Lower lobe of right lung (tissue), 2 donors: ENCODE measurements around the gene CLK2. TPM values are rescaled to one million over a fixed set of nuclear protein-coding genes. Genes with fewer than 3 reads are reported as not detected.

Experiments
- ATAC-seq, 2 donors: fragments of 200-7000 bp; cut with Tn5 transposase; one replicate each; pipeline ENCODE4 v1.9.1; 2020 to 2022; ENCODE audit warnings: mild to moderate bottlenecking in 2 of 2, moderate library complexity in 2 of 2
- DNase-seq: peaks from one replicate; pipeline ENCODE4 v3.0.0-alpha.2; 2020
- H3K27ac ChIP-seq: fragments of 200-600 bp; one replicate; pipeline ENCODE4 v1.8.0; 2022
- H3K27me3 ChIP-seq: fragments of 200-600 bp; one replicate; pipeline ENCODE4 v1.8.0; 2022; ENCODE audit warnings: low read depth
- H3K36me3 ChIP-seq: fragments of 200-600 bp; one replicate; pipeline ENCODE4 v1.8.0; 2022; ENCODE audit warnings: mild to moderate bottlenecking
- H3K4me1 ChIP-seq: fragments of 200-600 bp; one replicate; pipeline ENCODE4 v1.8.0; 2022
- H3K4me3 ChIP-seq: fragments of 200-600 bp; one replicate; pipeline ENCODE4 v1.8.0; 2022; ENCODE audit warnings: mild to moderate bottlenecking
- H3K9me3 ChIP-seq: fragments of 200-600 bp; one replicate; pipeline ENCODE4 v1.8.0; 2022
- intact Hi-C: fragments of 100-400 bp; cut with DNase I; formaldehyde crosslinking; loops from one replicate; pipeline ENCODE4 v1.11.0; 2022
- total RNA-seq: library from RNA; stranded (reverse); fragmentation: NEBNext Ultra II Directional; extraction: Animal tissue kit (Norgen Biotek cat#: 25700); gene quantifications from one replicate; pipeline ENCODE4 v1.2.1, GENCODE V29; 2021
- TF ChIP-seq, protein P1 (sequence below): fragments of 200-600 bp; IDR thresholded peaks from one replicate; pipeline ENCODE4 v1.8.0; 2022; ENCODE audit warnings: antibody characterized with exemption, mild to moderate bottlenecking
- donor health status: DM: no; HTN: yes; CAD: no; lungs with severe emphysema.

CLK2 gene
- total RNA-seq, 1 donor from 2014 or later: 51.1 TPM

DNA sequence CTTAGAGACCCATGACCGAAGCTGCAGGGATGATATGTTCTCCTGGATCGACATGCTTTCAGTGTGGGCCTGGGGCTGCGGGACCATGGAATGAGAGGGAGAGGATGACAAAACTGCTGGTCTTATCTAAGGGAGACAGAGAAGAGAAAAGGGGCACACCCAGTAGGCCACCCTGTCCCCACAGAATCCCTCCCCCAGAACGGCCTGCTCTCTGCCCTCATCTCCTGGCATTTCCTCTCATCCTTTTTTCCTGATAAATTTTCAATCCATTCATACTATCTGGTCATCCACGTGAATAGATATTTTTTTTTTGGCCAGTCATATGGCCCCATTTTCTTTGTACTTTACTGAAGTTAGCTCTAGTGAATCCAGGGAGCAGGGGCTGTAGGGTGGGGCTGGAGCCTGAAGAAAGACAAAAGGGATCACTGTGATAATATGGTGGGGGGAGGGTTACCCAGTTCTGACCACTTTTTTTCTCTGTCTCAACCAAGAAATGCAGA, 28.1 kb upstream of the CLK2 start, which contains the start of gene PKLR:
Gene PKLR, minus strand, starts transcription at position 97 of the 500 bp plus-strand sequence. Its CDS starts 43 bp downstream, at position 54.
- TF ChIP-seq, protein P1, sequence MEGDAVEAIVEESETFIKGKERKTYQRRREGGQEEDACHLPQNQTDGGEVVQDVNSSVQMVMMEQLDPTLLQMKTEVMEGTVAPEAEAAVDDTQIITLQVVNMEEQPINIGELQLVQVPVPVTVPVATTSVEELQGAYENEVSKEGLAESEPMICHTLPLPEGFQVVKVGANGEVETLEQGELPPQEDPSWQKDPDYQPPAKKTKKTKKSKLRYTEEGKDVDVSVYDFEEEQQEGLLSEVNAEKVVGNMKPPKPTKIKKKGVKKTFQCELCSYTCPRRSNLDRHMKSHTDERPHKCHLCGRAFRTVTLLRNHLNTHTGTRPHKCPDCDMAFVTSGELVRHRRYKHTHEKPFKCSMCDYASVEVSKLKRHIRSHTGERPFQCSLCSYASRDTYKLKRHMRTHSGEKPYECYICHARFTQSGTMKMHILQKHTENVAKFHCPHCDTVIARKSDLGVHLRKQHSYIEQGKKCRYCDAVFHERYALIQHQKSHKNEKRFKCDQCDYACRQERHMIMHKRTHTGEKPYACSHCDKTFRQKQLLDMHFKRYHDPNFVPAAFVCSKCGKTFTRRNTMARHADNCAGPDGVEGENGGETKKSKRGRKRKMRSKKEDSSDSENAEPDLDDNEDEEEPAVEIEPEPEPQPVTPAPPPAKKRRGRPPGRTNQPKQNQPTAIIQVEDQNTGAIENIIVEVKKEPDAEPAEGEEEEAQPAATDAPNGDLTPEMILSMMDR: no peak
- peaks cover 7% of the 10 kb centered on the region for H3K27me3 ChIP-seq
- H3K9me3 ChIP-seq: no peaks in the 10 kb centered on the region
- no peaks in the 10 kb centered on the region for H3K36me3 ChIP-seq
- intact Hi-C loops: no loop called here
- H3K4me3 ChIP-seq: no peak within 1 kb of the TSS
- no peaks in the 10 kb centered on the region for H3K4me1 ChIP-seq
- H3K27ac ChIP-seq: no peak within 1 kb of the TSS
- no peak for DNase-seq
- no peak for ATAC-seq

DNA sequence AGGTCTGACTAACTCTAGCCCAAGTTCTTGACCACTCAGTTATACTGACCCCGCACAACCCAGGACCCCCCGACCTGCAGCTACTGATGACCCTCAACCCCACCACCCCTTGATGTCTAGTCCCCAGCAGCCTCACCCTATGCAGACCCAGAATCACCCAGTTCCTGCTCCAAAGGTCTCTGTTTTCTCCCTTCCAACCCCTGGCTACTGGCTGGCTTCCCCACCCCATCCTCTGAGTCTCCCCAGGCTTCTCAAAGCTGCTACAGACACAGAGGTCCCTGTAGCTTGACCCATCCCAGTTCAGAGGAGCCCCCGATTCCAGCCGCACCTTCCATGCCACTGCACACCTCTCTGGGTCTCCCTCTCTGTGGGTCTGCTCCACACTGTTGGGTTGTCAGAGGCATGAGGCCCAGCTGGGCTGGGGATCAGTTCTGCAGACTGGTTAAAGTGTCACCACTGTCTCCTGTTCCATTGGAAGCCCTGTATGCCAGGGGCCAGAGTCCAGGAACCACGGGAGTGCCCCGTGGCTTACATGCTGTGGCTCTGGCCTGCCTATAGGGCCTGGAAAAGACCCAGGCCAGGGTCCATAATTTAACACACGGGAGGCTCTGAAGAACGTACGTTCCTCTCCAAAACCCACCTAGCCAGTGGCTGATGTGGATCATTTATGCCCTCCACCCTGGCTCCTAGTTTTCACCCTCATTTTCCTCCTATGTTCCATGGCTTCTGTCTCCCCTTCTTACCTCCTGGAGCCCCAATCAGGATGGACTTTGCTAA, 27.4 kb upstream of the CLK2 start:
- H3K4me1 ChIP-seq: no peaks in the 10 kb centered on the region
- no peak overlapping the region for H3K4me3 ChIP-seq
- intact Hi-C loops: no loop called here
- H3K9me3 ChIP-seq: no peaks in the 10 kb centered on the region
- TF ChIP-seq, protein P1: no peak
- H3K27me3 ChIP-seq: peaks cover 13% of the 10 kb centered on the region
- ATAC-seq: no peak
- H3K27ac ChIP-seq: no peak overlapping the region
- no peak for DNase-seq
- H3K36me3 ChIP-seq: no peaks in the 10 kb centered on the region

DNA sequence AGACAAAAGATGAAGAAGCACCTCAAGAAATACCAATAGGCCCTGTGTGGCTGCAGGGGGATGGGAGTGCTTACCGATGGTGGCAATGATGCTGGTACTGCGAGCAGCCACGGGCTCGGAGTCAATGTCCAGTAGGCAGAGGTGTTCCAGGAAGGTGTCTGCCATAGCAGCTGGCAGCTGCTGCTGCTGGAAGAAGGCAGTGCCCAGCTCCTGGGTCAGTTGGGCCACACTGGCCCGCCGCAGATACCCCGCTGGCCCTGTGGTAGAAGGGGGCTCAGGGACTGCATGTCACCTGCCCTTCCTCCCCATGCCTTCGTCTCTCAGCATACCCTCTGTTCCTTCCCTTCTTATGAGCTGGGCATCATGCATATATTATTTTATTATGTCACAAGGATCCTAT, 26.7 kb upstream of the CLK2 start:
- Histone ChIP-seq H3K36me3 (no peaks in the 10 kb centered on the region), H3K27me3 (peaks cover 20% of the 10 kb centered on the region), H3K9me3 (no peaks in the 10 kb centered on the region), H3K4me3 (no peak overlapping the region), H3K4me1 (peaks cover 6% of the 10 kb centered on the region), H3K27ac (no peak overlapping the region)
- ATAC-seq: no peak
- no peak for DNase-seq
- TF ChIP-seq, protein P1: no peak
- intact Hi-C loops: no loop called here

DNA sequence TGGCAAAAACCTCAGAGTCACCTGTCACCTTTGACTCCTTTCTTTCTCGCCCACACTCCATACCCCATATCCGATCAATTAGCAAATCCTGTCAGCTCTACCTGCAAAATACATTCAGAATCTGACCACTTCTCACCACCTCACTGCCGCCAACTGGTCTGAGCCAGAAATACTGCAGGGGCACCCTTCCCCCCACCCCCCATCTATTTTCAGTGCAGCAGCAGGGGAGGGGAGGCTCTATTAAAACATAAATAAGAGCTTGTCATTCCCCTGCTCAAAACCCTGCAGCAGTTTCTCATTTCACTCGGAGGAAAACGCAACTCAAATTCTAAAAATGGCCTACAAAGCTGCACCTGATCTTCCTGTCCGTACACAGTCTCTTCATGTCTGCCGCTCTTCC, 24.1 kb upstream of the CLK2 start:
- Histone ChIP-seq H3K27ac (no peak overlapping the region), H3K27me3 (peaks cover 28% of the 10 kb centered on the region), H3K4me1 (peaks cover 8% of the 10 kb centered on the region), H3K4me3 (no peak overlapping the region), H3K9me3 (no peaks in the 10 kb centered on the region), H3K36me3 (no peaks in the 10 kb centered on the region)
- TF ChIP-seq, protein P1: no peak
- DNase-seq (no peak), ATAC-seq (no peak)
- intact Hi-C loops: no loop called here

DNA sequence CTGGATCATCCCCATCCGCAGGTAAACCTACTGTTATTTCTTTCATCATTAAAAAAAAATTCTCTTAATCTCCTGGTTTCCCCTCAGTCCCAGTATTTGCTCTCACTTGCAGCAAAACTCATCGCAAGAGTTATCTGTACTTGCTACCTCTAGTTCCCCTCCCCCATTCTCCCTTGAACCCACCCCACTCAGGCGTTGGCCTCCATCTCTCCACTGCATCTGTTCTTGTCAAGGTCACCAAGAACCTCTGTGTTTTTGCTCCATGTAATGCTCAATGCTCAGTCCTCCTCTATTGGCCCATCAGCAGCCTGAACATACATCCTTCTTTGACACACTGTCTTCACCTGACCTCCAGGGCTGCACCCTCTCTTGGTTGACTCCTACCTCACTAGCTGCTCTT, 23.4 kb upstream of the CLK2 start:
- H3K27me3 ChIP-seq: peaks cover 28% of the 10 kb centered on the region
- TF ChIP-seq, protein P1: no peak
- no peaks in the 10 kb centered on the region for H3K36me3 ChIP-seq
- ATAC-seq (no peak), DNase-seq (no peak)
- H3K27ac ChIP-seq: no peak overlapping the region
- intact Hi-C loops: no loop called here
- H3K4me3 ChIP-seq: no peak overlapping the region
- peaks cover 8% of the 10 kb centered on the region for H3K4me1 ChIP-seq
- no peaks in the 10 kb centered on the region for H3K9me3 ChIP-seq
